ENCODE measurements around the gene PTPRM.

PTPRM gene

GRCh38 chr18:8065284-8065683 is 498.2 kb downstream of the PTPRM start:
- no peak for DNase-seq

DNA sequence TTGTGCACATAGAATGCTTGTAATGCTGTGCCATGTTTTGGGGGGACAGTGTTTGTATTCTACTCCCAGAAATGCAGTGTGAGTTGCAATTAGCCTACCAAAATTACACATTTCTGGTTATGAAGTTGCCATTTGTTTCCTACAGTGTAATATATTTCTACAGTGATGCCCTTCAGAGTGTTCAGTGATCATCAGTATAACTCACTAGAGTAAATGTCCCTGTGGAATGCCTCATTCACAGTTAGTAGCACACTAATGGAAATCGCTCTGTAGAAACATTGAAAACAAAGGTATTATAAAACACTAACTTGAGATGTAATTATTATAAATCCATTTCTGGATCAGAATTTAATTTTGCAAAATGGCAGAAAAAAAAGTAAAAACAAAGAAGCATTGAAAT is 498.7 kb downstream of the PTPRM start:
- DNase-seq, result no peak

DNA sequence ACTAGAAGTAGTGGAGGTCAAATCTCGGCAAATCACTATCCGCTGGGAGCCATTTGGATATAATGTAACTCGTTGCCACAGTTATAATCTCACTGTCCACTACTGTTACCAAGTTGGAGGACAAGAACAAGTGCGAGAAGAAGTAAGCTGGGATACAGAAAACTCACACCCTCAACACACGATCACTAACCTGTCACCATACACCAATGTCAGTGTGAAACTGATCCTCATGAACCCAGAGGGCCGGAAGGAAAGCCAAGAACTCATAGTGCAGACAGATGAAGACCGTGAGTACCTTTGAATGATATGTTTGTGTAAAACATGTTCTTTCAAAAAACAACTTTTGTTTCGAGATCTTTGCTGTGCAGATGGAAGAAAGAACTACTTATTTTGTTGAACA is 502.6 kb downstream of the PTPRM start:
- DNase-seq, result no peak

- DNase-seq, result no peak
Observed at GRCh38 chr18:8073167-8073566, 506.1 kb downstream of the PTPRM start.

DNA sequence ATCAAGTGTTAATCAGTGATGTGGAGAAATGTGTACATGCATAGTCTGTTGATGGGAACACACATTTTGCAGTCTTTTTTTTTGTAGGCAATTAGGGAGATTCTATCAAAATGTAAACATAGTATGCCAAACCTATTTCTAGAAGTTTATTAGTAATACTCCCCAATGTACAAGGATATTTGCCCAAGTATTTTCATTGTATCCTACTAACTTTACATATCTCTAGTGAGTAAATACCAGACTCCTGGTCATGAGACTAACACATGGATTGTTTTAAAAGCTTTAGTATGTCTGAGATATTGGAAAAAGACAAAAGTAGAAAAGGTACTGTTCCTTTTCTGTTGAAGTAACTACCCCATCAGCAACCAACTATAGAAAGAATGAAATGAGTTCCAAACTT is 513.0 kb downstream of the PTPRM start:
- no peak for DNase-seq

DNA sequence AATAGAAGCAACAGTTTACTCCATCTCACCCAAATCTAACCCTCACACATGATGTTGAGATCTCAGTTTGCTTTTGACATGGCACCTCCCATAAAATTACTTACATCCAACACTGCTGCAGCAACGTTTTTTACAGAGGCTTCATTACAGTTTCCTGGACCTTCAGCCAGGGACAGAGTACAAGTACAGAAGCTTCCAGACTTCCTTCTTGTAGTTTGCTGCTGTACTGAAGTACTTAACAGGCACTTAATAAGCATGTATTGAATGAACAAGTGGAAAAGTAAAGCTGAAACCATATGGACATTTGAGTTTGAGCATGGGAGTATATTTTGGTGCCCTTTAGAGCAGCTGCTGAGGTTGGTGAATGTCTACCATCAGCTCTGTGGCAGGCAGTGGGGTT is 514.2 kb downstream of the PTPRM start:
- DNase-seq, result no peak

DNA sequence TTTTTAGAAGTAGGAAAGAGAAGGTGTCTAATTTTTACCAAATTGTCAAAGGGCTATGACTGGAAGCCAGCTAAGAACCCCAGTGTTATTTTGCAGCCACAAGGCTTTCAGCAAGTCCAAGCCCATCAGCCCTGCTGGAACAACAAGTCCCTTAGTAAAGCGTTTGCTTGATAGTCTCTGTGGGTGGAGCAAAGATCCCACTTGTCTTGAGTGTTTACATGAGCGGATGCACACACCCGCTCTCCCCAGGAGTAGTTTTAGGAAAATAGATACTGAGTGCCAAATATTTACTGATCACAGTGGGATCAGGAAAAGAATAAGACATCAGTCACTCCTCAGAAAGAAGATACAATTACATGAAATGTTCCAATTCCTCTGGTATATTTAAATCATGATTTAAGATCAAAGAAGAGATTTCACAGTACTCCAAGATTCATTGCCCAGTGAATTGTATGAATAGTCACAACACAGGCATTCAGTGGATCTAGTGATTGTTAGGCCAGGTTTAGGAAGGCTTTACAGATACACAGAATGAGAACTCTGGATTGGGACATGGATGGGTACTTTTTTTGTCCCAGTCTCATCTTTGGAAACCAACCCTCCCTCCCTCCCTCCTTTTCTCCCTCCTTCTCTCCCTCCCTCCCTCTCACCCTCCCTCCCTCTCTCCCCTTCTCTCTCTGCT is 514.9 kb downstream of the PTPRM start:
- DNase-seq, result no peak

DNA sequence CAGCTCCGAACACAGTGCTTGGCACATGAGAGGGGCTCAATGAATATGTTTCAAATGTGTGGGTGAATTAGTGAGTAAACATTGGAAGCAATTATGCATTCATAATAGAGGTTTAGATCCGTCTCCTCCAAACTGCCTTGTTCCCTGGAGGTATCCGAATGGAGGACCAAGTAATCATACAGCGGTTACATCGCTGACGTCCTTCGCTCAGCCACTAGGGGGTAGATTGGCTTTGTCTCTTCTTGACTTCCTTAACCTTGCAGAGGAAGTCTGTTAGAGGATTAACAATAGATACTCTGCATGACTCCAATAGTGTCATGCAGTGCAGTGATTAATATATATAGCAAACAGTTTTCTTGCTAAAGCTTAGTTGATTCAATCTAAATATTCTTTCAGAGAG is 517.0 kb downstream of the PTPRM start:
- DNase-seq, result no peak

DNA sequence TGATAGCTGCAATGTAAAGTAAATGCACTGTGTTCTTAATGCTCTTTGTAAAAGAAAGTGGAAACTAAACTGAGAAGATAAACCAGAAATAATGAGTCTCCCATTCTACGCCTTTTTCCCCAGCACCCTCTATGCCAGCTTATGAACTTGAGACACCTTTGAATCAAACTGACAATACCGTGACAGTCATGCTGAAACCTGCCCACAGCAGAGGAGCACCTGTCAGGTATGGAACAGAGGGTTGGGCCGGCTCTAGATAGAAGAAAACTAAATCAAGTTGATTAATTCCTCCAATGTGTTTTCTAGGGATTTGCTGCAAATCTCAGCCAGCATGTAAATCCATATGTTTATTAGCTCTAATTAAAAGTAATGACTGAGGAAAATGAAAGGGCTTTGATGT is 521.5 kb downstream of the PTPRM start:
- no peak for DNase-seq

DNA sequence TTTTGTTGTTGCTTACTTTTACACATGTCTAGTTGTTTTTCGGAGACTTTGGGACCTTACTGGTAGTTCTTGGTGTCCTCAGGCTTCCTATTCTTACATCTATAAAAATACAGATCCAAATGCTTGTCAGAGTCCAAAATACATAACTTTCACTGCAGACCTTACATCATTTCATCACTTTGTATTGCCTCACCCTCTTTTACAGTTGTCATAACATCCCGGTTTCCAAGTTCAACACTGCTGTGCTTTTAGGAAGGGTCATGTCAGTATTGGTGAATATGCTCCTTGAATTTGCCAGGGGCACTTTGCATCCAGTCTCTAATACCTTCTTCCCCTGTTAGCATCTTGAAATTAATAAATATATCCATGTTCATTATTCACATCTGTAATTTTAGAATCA is 523.9 kb downstream of the PTPRM start:
- DNase-seq, result no peak

GRCh38 chr18:8095947-8096570 is 528.9 kb downstream of the PTPRM start:
- no peak for DNase-seq

GRCh38 chr18:8097399-8097798 is 530.3 kb downstream of the PTPRM start:
- no peak for DNase-seq

GRCh38 chr18:8097927-8098326 is 530.8 kb downstream of the PTPRM start:
- DNase-seq, result no peak

- no peak for DNase-seq
Observed at GRCh38 chr18:8106603-8107002, 539.5 kb downstream of the PTPRM start.

- no peak for DNase-seq
Observed at GRCh38 chr18:8107426-8107825, 540.3 kb downstream of the PTPRM start.

- DNase-seq, result no peak
Observed at GRCh38 chr18:8114480-8114879, 547.4 kb downstream of the PTPRM start.

- no peak for DNase-seq
Observed at GRCh38 chr18:8116341-8117005, 549.4 kb downstream of the PTPRM start.

DNA sequence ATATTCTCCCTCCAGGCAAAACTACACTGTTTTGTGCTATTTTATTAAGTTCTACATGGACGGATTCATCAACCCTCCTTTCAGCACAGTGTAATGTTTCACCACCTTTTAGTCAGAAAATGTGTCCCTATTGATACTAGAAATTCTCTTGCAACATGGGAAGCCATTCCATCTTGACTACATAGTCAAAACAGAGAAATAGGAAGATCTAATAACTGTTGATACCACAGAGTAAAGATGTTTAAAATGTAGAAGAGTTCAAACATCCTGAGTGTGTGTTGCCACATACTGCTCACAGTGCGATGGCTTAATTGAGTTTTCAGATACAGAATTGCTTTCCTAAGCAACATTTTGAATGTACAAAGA is 549.9 kb downstream of the PTPRM start:
- DNase-seq, result no peak

GRCh38 chr18:8121101-8121500 is 554.0 kb downstream of the PTPRM start:
- DNase-seq, result no peak

GRCh38 chr18:8121942-8122480 is 554.9 kb downstream of the PTPRM start:
- DNase-seq, result no peak

DNA sequence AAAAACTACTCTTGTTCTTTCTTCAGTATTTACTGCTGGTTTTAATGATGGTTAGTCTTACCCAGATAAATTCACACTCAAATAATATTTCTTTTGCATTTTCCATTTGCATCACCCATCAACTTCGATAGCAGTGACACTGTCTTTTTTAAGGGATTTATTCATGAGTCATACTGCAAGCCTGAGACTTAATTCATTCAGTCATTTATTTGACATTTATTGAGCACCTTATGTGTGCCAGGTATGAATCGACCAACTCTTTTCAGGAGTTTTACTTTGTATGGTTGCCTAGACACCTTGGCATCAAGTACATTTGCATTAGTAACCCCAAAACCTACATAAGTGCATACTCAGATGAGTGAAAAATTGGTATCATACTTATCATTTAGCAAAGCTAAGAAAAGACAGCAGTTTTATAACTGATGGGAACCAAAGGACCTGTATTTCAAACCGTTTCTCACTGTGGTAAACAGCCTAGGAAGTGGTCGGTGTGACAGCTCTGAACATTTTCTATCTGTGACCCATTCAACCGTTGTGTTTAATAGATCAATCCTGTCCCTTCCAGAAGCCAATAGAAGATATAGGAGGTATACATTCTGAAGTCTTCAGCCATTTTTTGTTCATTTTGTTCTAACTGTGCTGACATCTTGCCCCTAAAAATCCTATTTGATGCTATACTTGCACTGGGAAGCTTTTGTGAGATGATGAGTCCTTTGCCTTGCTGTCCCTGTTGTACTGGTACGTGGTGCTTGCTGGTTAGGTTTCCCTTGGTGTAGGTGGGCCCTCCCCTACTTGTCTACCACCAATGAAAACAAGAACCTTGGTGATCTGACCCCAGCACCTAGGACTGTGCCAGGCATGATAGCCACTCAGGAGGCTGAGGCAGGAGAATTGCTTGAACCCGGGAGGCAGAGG is 557.4 kb downstream of the PTPRM start:
- no peak for DNase-seq

DNA sequence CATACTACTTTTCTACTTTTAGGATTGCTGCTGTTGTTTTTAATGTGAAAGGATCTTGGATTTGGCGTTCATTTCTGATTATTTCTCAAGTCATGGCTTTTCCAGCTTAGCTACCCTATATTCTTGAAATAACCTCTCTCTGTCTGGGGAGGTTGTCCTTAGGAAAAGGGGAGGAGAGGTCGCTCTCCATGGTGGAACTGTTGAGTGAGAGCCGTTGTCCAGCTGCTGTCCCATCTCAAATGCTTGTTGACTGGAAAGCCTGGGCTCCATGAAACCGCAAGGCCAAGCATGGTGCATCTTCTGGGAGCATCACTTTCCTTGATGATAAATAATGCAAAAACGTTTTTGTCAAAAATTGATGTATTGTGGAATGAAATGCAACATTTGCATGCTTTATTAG is 563.0 kb downstream of the PTPRM start:
- no peak for DNase-seq

DNA sequence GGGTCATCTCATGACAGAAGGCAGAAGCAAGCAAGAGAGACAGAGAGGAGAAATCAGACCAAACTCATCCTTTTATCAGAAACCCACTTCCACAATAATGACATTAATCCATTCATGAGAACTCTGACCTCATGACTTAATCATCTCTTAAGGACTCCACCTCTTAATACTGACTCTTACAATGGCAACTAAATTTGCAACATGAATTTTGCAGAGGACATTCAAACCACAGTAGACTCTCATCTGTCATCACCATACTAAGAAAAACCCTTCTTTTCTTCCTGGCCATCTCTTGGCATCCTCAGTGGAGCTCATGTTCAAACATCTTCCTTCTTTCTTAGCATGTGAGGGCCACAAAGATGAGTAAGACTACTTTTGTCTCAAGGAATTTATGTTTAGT is 565.9 kb downstream of the PTPRM start:
- no peak for DNase-seq
